Activated CD8-positive, alpha-beta memory T cell treated with anti-CD3 and anti-CD28 coated beads, Interleukin-2, amount 10 ng/mL, durations not matched to agents 7 days and 5 days (primary cell): ENCODE measurements around the gene ZBTB18. TPM values are rescaled to one million over a fixed set of nuclear protein-coding genes. Genes with fewer than 3 reads are reported as not detected.

Source experiments
- ATAC-seq: fragments of 150-1000 bp; cut with Tn5 transposase; one replicate; pipeline ENCODE4 v1.10.0; 2021; ENCODE audit warnings: moderate library complexity
- CTCF ChIA-PET: fragments of 350-600 bp; sonication (Branson Sonifier 250); formaldehyde crosslinking; loops from one replicate; lab custom pipeline; 2021; ENCODE audit warnings: antibody characterized with exemption; lab: Charles Lee
- DNase-seq: peaks from one replicate; pipeline ENCODE4 v3.0.0-alpha.2; 2020
- H3K27ac Mint-ChIP-seq: one replicate; pipeline ENCODE4 v1.8.0; 2021; ENCODE audit warnings: mild to moderate bottlenecking, mixed read lengths
- H3K27me3 Mint-ChIP-seq: one replicate; pipeline ENCODE4 v1.8.0; 2021; ENCODE audit warnings: mixed read lengths
- H3K36me3 Mint-ChIP-seq: one replicate; pipeline ENCODE4 v1.8.0; 2021; ENCODE audit warnings: mild to moderate bottlenecking, mixed read lengths
- H3K4me1 Mint-ChIP-seq: one replicate; pipeline ENCODE4 v1.8.0; 2021; ENCODE audit warnings: mixed read lengths
- H3K4me3 Mint-ChIP-seq: one replicate; pipeline ENCODE4 v1.8.0; 2021; ENCODE audit warnings: mild to moderate bottlenecking, moderate library complexity, mixed read lengths
- H3K9me3 Mint-ChIP-seq: one replicate; pipeline ENCODE4 v1.8.0; 2022; ENCODE audit warnings: low read depth, mixed read lengths
- total RNA-seq, 2 experiments: library from RNA; stranded (reverse); gene quantifications; one replicate each; pipeline ENCODE4 v1.2.3, GENCODE V29; 2021

The ZBTB18 gene
- total RNA-seq, 2 experiments from 2014 or later: 6.3 TPM

DNA sequence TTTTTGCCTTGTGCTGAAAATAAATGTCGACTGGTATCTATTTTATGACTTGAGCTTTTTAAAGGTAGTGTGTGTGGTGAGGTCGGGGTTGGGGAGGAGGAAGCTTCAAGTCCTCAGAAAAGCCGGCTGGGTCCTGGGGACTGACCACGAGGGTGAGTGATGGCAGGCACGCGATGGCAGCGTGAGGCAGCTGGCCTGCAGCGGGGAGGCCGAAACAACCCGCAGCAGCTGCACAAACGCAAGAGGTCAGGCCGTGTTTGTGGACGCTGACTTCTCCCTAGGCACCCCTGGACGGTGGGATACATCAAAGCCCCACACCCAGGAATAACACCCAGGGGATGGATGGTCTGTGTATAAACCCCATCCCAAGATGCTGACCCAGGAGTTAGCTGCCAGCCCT, 51.4 kb downstream of the ZBTB18 start:
- Mint-ChIP-seq H3K36me3 (no peaks in the 10 kb centered on the region), H3K27ac (no peak overlapping the region), H3K4me1 (peaks cover 5% of the 10 kb centered on the region), H3K9me3 (no peaks in the 10 kb centered on the region), H3K4me3 (no peak overlapping the region), H3K27me3 (peaks cover 33% of the 10 kb centered on the region)
- no peak for DNase-seq
- CTCF ChIA-PET: no interaction called here
- no peak for ATAC-seq

DNA sequence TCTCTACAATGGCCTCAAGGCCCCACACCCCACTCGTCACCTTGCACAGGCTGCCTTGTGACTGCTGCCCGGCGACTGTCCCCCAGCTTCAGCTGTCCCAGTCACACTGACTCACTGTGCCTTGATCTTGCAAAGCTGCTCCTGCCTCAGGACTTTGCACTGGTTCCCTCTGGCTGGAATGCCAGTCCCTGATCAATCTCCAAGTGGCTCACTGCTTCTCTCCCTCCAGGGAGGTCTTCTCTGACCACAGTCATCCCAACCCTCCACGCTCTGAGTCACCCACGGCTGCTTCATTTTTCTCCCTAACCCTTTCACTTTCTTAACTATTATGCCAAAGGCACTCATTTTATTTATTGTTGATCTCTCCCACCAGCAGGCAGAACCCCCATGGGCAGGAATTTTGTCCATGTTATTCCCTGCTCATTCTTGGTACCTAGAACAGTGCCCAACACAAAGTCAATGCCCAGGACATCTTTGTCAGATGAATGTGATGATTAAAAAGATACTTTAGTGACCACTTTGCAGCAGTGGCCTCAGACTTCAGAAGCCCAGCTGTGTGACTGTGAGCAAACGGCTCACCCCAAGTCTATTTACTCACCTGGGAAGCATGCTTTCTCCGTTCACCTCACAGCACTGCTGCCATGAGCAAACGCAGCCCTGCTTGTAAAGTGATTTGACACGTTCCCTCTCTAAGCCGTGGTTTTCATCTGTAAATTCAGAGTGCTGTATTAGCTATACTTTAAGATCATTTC, 53.4 kb downstream of the ZBTB18 start:
- DNase-seq (no peak), ATAC-seq (no peak)
- Mint-ChIP-seq H3K4me1 (peaks cover 5% of the 10 kb centered on the region), H3K27me3 (peaks cover 30% of the 10 kb centered on the region), H3K4me3 (no peak overlapping the region), H3K27ac (no peak overlapping the region), H3K9me3 (no peaks in the 10 kb centered on the region), H3K36me3 (no peaks in the 10 kb centered on the region)
- CTCF ChIA-PET: no interaction called here

DNA sequence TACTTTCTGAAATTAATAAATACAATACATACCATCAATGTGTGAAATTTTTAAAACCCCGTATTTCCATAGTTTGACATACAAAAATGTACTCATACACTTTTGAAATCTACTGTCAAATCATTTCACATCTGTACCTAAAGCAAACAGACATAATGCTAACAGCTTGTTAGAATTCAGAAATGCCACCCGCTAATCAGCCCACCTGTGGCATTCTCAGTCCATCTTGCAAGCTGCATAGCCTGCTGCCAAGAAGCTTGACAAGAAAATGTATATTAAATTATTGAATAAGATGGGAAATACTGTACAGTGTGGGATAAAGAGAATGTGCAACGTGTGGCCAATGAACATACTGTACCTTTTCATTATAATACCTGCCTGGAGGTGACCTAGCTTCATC, 55.1 kb downstream of the ZBTB18 start:
- H3K4me3 Mint-ChIP-seq: no peak overlapping the region
- DNase-seq: no peak
- CTCF ChIA-PET: no interaction called here
- H3K9me3 Mint-ChIP-seq: no peaks in the 10 kb centered on the region
- H3K36me3 Mint-ChIP-seq: no peaks in the 10 kb centered on the region
- no peak for ATAC-seq
- no peak overlapping the region for H3K27ac Mint-ChIP-seq
- H3K4me1 Mint-ChIP-seq: no peaks in the 10 kb centered on the region
- H3K27me3 Mint-ChIP-seq: peaks cover 22% of the 10 kb centered on the region

Other genes with a start within 250 kb of the ZBTB18 start
- gene AKT3, start 201.0 kb upstream of the ZBTB18 start, total RNA-seq: 10 to 100 TPM; 40.8 to 42.6 TPM